ENCODE results near the gene RASSF1. TPM values are rescaled to one million over a fixed set of nuclear protein-coding genes. Genes with fewer than 3 reads are reported as not detected.

The RASSF1 gene
- total RNA-seq, 1 experiment from 2014 or later: 29.6 TPM

DNA sequence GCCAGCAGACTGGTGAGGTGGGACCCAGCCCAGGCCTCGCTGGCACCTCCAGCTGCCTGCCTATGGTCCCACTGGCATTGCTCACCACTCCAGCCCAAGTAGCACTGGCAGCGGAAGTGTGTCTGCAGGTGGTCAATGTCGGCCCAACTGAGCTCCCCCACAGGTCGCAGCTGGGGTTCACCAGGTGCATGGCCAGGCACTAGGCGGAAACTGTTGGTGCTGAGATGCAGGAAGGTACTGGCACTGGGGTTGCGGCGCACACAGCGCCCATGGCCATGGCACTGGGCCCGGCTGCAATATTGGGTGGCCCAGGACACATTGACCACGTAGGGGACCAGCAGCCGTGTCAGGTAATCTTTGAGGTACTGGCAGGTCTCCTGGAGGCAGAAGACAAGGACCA, 22.5 kb downstream of the RASSF1 start:
- CTCF ChIA-PET: interaction anchor here (0.7 to 1.6 kb wide), 3 partner anchors 15 to 19 kb away, joined by 3 to 5 read pairs (median 3); partner anchors contain the start of genes HYAL1, HYAL3 and NAA80
- intact Hi-C loops (cut with micrococcal nuclease): no loop called here
- H4K20me1 ChIP-seq (ENCODE audit: insufficient read depth): no peaks in the 10 kb centered on the region

More for the DNA sequence above, 22.5 kb downstream of the RASSF1 start:
- Histone ChIP-seq H3K36me3 (ENCODE audit: control insufficient read depth in 1 of 2, insufficient read depth in 2 of 2, low read length in 2 of 2) (peaks cover 2 to 17% of the 10 kb centered on the region in 2 experiments; a peak in 1 of 4 replicates), H2AFZ (ENCODE audit: low read depth, low read length, poor library complexity, severe bottlenecking) (no peak overlapping the region), H3K4me1 (ENCODE audit: control insufficient read depth in 1 of 2, insufficient read depth in 2 of 2, low read length in 2 of 2) (peaks cover 65 to 94% of the 10 kb centered on the region in 2 experiments), H3K9me3 (ENCODE audit: control insufficient read depth in 1 of 2, insufficient read depth in 1 of 2, low read depth in 1 of 2, low read length in 2 of 2) (no peaks in the 10 kb centered on the region), H3K79me2 (ENCODE audit: insufficient read depth, low read length) (peaks cover 51% of the 10 kb centered on the region), H3K4me2 (ENCODE audit: low read length) (peak overlapping the region; percentile 92), H3K9ac (ENCODE audit: low read length) (peak overlapping the region; percentile 65), H3K27ac (ENCODE audit: low read depth, low read length) (peak overlapping the region; percentile 98), H3K27me3 (ENCODE audit: insufficient read depth, low read length) (no peaks in the 10 kb centered on the region), H3K9me2 (ENCODE audit: insufficient read depth) (no peaks in the 10 kb centered on the region), H3K4me3 (replicated peaks in 1 of 2; ENCODE audit: low read depth in 1 of 2, low read length in 2 of 2) (peak overlapping the region in 1 of 2 experiments; percentile 46; a peak in 2 of 4 replicates)
- no peak for ATAC-seq
- no TSS peak for BruUV-seq (replicated peaks)
- no peak for DNase-seq (ENCODE audit: low read depth, low spot score)
- no peak for TF ChIP-seq ZNF274 (IDR thresholded peaks at IDR 0.05; ENCODE audit: low read depth, low read length)
- TF ChIP-seq POLR2AphosphoS5 (IDR thresholded peaks at IDR 0.05; ENCODE audit: low read depth, low read length): no peak
- TF ChIP-seq ZFX (IDR thresholded peaks at IDR 0.05): no peak
- TF ChIP-seq, protein P1, sequence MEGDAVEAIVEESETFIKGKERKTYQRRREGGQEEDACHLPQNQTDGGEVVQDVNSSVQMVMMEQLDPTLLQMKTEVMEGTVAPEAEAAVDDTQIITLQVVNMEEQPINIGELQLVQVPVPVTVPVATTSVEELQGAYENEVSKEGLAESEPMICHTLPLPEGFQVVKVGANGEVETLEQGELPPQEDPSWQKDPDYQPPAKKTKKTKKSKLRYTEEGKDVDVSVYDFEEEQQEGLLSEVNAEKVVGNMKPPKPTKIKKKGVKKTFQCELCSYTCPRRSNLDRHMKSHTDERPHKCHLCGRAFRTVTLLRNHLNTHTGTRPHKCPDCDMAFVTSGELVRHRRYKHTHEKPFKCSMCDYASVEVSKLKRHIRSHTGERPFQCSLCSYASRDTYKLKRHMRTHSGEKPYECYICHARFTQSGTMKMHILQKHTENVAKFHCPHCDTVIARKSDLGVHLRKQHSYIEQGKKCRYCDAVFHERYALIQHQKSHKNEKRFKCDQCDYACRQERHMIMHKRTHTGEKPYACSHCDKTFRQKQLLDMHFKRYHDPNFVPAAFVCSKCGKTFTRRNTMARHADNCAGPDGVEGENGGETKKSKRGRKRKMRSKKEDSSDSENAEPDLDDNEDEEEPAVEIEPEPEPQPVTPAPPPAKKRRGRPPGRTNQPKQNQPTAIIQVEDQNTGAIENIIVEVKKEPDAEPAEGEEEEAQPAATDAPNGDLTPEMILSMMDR (IDR thresholded peaks at IDR 0.05 in 2 of 3, conservative IDR thresholded peaks at IDR 0.05 in 1 of 3; ENCODE audit: borderline replicate concordance in 1 of 3, insufficient read depth in 1 of 3, low read depth in 2 of 3, low read length in 2 of 3): no peak
- TF ChIP-seq JUND (IDR thresholded peaks at IDR 0.05): no peak
- no peak for TF ChIP-seq SIN3A (IDR thresholded peaks at IDR 0.05; ENCODE audit: low read depth)
- TF ChIP-seq EZH2 (IDR thresholded peaks at IDR 0.05): no peak
- TF ChIP-seq YY1 (IDR thresholded peaks at IDR 0.05; ENCODE audit: extremely low read depth, insufficient replicate concordance, low read depth, low read length): no peak
- TF ChIP-seq, protein P2, sequence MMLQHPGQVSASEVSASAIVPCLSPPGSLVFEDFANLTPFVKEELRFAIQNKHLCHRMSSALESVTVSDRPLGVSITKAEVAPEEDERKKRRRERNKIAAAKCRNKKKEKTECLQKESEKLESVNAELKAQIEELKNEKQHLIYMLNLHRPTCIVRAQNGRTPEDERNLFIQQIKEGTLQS (IDR thresholded peaks at IDR 0.05): no peak
- TF ChIP-seq, protein P3, sequence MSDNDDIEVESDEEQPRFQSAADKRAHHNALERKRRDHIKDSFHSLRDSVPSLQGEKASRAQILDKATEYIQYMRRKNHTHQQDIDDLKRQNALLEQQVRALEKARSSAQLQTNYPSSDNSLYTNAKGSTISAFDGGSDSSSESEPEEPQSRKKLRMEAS (IDR thresholded peaks at IDR 0.05): no peak
- TF ChIP-seq, protein P4, sequence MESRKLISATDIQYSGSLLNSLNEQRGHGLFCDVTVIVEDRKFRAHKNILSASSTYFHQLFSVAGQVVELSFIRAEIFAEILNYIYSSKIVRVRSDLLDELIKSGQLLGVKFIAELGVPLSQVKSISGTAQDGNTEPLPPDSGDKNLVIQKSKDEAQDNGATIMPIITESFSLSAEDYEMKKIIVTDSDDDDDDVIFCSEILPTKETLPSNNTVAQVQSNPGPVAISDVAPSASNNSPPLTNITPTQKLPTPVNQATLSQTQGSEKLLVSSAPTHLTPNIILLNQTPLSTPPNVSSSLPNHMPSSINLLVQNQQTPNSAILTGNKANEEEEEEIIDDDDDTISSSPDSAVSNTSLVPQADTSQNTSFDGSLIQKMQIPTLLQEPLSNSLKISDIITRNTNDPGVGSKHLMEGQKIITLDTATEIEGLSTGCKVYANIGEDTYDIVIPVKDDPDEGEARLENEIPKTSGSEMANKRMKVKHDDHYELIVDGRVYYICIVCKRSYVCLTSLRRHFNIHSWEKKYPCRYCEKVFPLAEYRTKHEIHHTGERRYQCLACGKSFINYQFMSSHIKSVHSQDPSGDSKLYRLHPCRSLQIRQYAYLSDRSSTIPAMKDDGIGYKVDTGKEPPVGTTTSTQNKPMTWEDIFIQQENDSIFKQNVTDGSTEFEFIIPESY (IDR thresholded peaks at IDR 0.05; ENCODE audit: extremely low read depth, insufficient replicate concordance, low read length): no peak
- TF ChIP-seq TCF7L2 (IDR thresholded peaks at IDR 0.05; ENCODE audit: borderline replicate concordance, extremely low read depth, insufficient read depth, insufficient read length): no peak
- TF ChIP-seq EGR1 (IDR thresholded peaks at IDR 0.05; ENCODE audit: low read depth): no peak
- no peak for TF ChIP-seq RAD21 (IDR thresholded peaks at IDR 0.05; ENCODE audit: low read depth)
- ChIA-PET RAD21 (ENCODE audit: low non-redundant PET in 1 of 2, low total read pairs in 2 of 2, uncharacterized antibody in 2 of 2, unreplicated experiment in 2 of 2) (interaction anchor here in 1 of 2 experiments (0.8 to 1.5 kb wide), 2 partner anchors 19 kb away, joined by 3 to 4 read pairs; partner anchors contain the start of genes HYAL3 and NAA80), POLR2A (no interaction called here)
